HCT116 (cell line): ENCODE results near the gene MAP1LC3B2. TPM values are rescaled to one million over a fixed set of nuclear protein-coding genes. Genes with fewer than 3 reads are reported as not detected.

ENCODE experiments used
- ATAC-seq: fragments of 200-7000 bp; cut with Tn5 transposase; 2 replicates; pipeline ENCODE4 v1.9.1; 2020; ENCODE audit warnings: mild to moderate bottlenecking, moderate library complexity
- BruUV-seq: library from RNA; stranded (reverse); fragments of 400-500 nt; replicated peaks from 2 replicates; lab custom pipeline; 2021; lab: Mats Ljungman, UMichigan
- CTCF ChIA-PET: fragments of 300-600 bp; sonication (Branson Sonifier 250); formaldehyde crosslinking; loops from one replicate; lab custom pipeline; 2021; ENCODE audit warnings: antibody characterized with exemption; lab: Charles Lee
- POLR2A ChIA-PET: fragments of 300-600, 350-600 bp; sonication (Branson Sonifier 250); formaldehyde crosslinking; loops from one replicate; lab custom pipeline; 2021; ENCODE audit warnings: antibody characterized with exemption; lab: Charles Lee
- RAD21 ChIA-PET, 2 experiments: fragments of 300-600 bp; sonication (Branson Sonifier 250); formaldehyde crosslinking; loops; one replicate each; lab custom pipeline; 2023; ENCODE audit warnings: low total read pairs in 2 of 2; ENCODE audit not compliant: uncharacterized antibody in 2 of 2, unreplicated experiment in 2 of 2, low non-redundant PET in 1 of 2; lab: Charles Lee
- DNase-seq: peaks from one replicate; pipeline ENCODE4 v3.0.0-alpha.2; 2010; ENCODE audit warnings: low read depth, low spot score
- H2AFZ ChIP-seq: fragments of 200-600 bp; shearing (Covaris generic), sonication (generic); 2 replicates; pipeline ENCODE4 v1.6.1; 2017; ENCODE audit warnings: low read depth, mixed run types, mixed read lengths, antibody characterized with exemption, low read length; ENCODE audit not compliant: poor library complexity, severe bottlenecking
- H3K27ac ChIP-seq: 2 replicates; pipeline ENCODE4 v1.5.1; 2012; ENCODE audit warnings: low read depth, low read length
- H3K27me3 ChIP-seq: fragments of 200-600 bp; sonication (generic); 2 replicates; pipeline ENCODE4 v1.6.1; 2016; ENCODE audit warnings: mixed run types, low read length, mixed read lengths; ENCODE audit not compliant: insufficient read depth
- H3K36me3 ChIP-seq, 2 experiments: fragments of 200-500 bp in 1 of 2; fragments of 200-600 bp in 1 of 2; sonication (Bioruptor generic) in 1 of 2; sonication (generic) in 1 of 2; 2 replicates each; pipeline versions ENCODE4 v1.5.1 to v1.6.1; 2014 to 2016; ENCODE audit warnings: low read length in 2 of 2, inconsistent platforms in 1 of 2, mixed read lengths in 1 of 2, mixed run types in 1 of 2; ENCODE audit not compliant: insufficient read depth in 2 of 2, control insufficient read depth in 1 of 2
- H3K4me1 ChIP-seq, 2 experiments: fragments of 200-600 bp in 1 of 2; sonication (generic) in 1 of 2; 2 replicates each; pipeline versions ENCODE4 v1.5.1 to v1.6.1; 2012 to 2017; ENCODE audit warnings: low read length in 2 of 2, inconsistent platforms in 1 of 2, mild to moderate bottlenecking in 1 of 2, mixed read lengths in 1 of 2, mixed run types in 1 of 2, moderate library complexity in 1 of 2; ENCODE audit not compliant: insufficient read depth in 2 of 2, control insufficient read depth in 1 of 2
- H3K4me2 ChIP-seq: fragments of 200-600 bp; sonication (generic); 2 replicates; pipeline ENCODE4 v1.6.1; 2017; ENCODE audit warnings: mixed run types, low read length, mixed read lengths
- H3K4me3 ChIP-seq, 2 experiments: fragments of 200-600 bp in 1 of 2; sonication (generic) in 1 of 2; replicated peaks in 1 of 2; 2 replicates each; pipeline ENCODE4 v1.5.1; 2011 to 2016; ENCODE audit warnings: low read length in 2 of 2, control low read depth in 1 of 2, low read depth in 1 of 2, mild to moderate bottlenecking in 1 of 2, mixed read lengths in 1 of 2, mixed run types in 1 of 2
- H3K79me2 ChIP-seq: fragments of 200-600 bp; sonication (generic); 2 replicates; pipeline ENCODE4 v1.6.1; 2017; ENCODE audit warnings: mild to moderate bottlenecking, mixed run types, low read length, moderate library complexity, mixed read lengths; ENCODE audit not compliant: insufficient read depth
- H3K9ac ChIP-seq: fragments of 200-600 bp; sonication (generic); 2 replicates; pipeline ENCODE4 v1.6.1; 2016; ENCODE audit warnings: low read length, mixed read lengths
- H3K9me2 ChIP-seq: fragments of 200-600 bp; sonication (generic), shearing (Covaris generic); 2 replicates; pipeline ENCODE4 v1.6.1; 2017; ENCODE audit warnings: mixed run types, mild to moderate bottlenecking, moderate library complexity; ENCODE audit not compliant: insufficient read depth
- H3K9me3 ChIP-seq, 2 experiments: fragments of 200-500 bp in 1 of 2; fragments of 200-600 bp in 1 of 2; sonication (Bioruptor generic) in 1 of 2; sonication (generic) in 1 of 2; 2 replicates each; pipeline ENCODE4 v1.6.1; 2014 to 2017; ENCODE audit warnings: low read length in 2 of 2, mixed read lengths in 2 of 2, inconsistent platforms in 1 of 2, low read depth in 1 of 2, mild to moderate bottlenecking in 1 of 2, mixed run types in 1 of 2, moderate library complexity in 1 of 2; ENCODE audit not compliant: control insufficient read depth in 1 of 2, insufficient read depth in 1 of 2
- H4K20me1 ChIP-seq: fragments of 200-600 bp; sonication (generic), shearing (Covaris generic); 2 replicates; pipeline ENCODE4 v1.6.1; 2017; ENCODE audit warnings: mixed run types, mild to moderate bottlenecking, moderate library complexity; ENCODE audit not compliant: insufficient read depth
- CBX3 ChIP-seq: IDR thresholded peaks from 2 replicates; pipeline ENCODE4 v1.6.1; 2012; ENCODE audit warnings: low read depth
- CEBPB ChIP-seq: IDR thresholded peaks from 2 replicates; pipeline ENCODE4 v1.6.1; 2012; ENCODE audit warnings: low read depth
- EGR1 ChIP-seq: IDR thresholded peaks from 2 replicates; pipeline ENCODE4 v1.6.1; 2012; ENCODE audit warnings: low read depth
- ELF1 ChIP-seq: IDR thresholded peaks from 2 replicates; pipeline ENCODE4 v1.6.1; 2012; ENCODE audit warnings: low read depth, borderline replicate concordance
- EZH2phosphoT487 ChIP-seq: fragments of 200-600 bp; IDR thresholded peaks from 2 replicates; pipeline ENCODE4 v1.6.1; 2018; ENCODE audit warnings: antibody characterized with exemption, borderline replicate concordance
- FOSL1 ChIP-seq: IDR thresholded peaks from 2 replicates; pipeline ENCODE4 v1.6.1; 2012; ENCODE audit warnings: low read depth
- JUND ChIP-seq: IDR thresholded peaks from 2 replicates; pipeline ENCODE4 v1.6.1; 2012
- POLR2AphosphoS5 ChIP-seq: IDR thresholded peaks from 2 replicates; pipeline ENCODE4 v1.6.1; 2011; ENCODE audit warnings: mild to moderate bottlenecking, low read depth, low read length, moderate library complexity
- RAD21 ChIP-seq: IDR thresholded peaks from 2 replicates; pipeline ENCODE4 v1.6.1; 2012; ENCODE audit warnings: low read depth, mild to moderate bottlenecking
- SIN3A ChIP-seq: IDR thresholded peaks from 2 replicates; pipeline ENCODE4 v1.6.1; 2012; ENCODE audit warnings: low read depth
- SP1 ChIP-seq: IDR thresholded peaks from 2 replicates; pipeline ENCODE4 v1.6.1; 2012; ENCODE audit warnings: low read depth
- TCF7L2 ChIP-seq: IDR thresholded peaks from 2 replicates; pipeline ENCODE4 v1.7.0; 2011; ENCODE audit warnings: borderline replicate concordance, inconsistent platforms; ENCODE audit not compliant: insufficient read depth, insufficient read length; ENCODE audit errors: extremely low read depth
- YY1 ChIP-seq: IDR thresholded peaks from 2 replicates; pipeline ENCODE4 v1.6.1; 2011; ENCODE audit warnings: low read length, low read depth, moderate library complexity, mild to moderate bottlenecking; ENCODE audit not compliant: insufficient replicate concordance; ENCODE audit errors: extremely low read depth
- ZNF274 ChIP-seq: fragments of 200-500 bp; sonication (Bioruptor generic); IDR thresholded peaks from 2 replicates; pipeline ENCODE4 v1.6.1; 2014; ENCODE audit warnings: mild to moderate bottlenecking, low read depth, low read length, inconsistent platforms
- intact Hi-C: fragments of 100-400 bp; cut with micrococcal nuclease; formaldehyde crosslinking; loops from 2 replicates; pipeline ENCODE4 v1.10.0; 2022
- total RNA-seq: library from RNA; stranded (reverse); gene quantifications from one replicate; pipeline ENCODE4 v1.2.1, GENCODE V29; 2021; ENCODE audit not compliant: unreplicated experiment
- TF ChIP-seq, protein P1 (sequence below): IDR thresholded peaks from 2 replicates; pipeline ENCODE4 v1.6.1; 2012

MAP1LC3B2 gene
- total RNA-seq, 1 experiment from 2014 or later, result 4.7 TPM

DNA sequence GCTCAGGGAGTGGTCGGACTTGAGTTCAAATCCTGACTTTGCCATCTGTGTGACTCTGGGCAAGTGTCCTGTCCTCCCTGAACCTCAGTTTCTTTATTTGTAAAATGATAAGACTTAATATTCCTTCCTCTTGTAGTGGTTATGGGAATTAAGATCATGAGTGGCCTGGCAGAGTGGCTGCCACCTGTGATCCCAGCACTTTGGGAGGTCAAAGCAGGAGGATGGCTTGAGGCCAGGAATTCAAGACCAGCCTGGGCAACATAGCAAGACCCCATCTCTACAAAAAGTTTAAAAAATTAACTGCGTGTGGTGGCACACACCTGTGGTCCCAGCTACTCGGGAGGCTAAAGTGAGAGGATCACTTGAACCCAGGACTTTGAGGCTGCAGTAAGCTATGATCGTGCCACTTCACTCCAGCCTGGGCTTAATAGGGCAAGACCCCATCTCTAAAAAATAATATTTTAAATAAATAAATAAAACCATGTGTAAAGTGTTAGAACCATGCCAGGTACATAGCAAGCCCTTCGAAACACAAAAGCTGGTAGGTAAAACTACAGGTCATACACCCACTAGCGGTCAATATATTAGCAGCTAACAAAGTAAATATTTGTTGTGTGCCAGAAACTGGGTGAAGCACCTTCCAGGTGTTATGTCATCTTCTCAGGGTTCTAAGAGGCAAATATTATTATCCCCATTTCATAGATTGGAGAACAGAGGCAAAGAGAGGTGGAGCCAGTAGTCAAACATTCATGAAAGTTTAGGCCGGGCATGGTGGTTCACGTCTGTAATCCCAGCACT, 17.4 kb upstream of the MAP1LC3B2 start (continued):
- no peak for TF ChIP-seq ELF1
- no peak for TF ChIP-seq EGR1

DNA sequence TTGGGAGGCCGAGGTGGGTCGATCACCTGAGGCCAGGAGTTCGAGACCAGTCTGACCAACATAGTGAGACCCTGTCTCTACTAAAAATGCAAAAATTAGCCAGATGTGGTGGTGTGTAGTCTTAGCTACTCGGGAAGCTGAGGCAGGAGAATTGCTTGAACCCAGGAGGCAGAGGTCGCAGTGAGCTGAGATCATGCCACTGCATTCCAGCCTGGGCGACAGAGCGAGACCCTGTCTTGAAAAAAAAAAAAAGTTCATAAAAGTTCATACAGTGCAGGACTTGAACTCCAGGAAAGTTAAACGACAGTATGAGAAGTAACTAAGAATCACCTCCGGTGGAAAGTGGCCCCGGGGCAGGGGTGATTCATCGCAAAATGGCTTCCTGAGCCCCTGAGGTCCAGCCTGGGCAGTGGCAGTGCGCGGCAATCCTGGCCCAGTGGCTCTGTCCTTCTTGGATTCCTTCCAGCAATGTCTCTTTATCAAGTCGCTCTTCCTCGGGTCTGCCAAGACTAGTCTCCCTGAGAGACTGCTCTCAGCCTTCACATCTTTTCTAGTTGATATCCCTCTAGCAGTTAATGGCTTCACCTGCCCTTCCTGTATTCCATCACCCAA, 16.7 kb upstream of the MAP1LC3B2 start:
- Histone ChIP-seq H3K9ac (no peak overlapping the region), H3K4me3 (no peak overlapping the region), H3K4me2 (peak overlapping the region; percentile 36), H3K4me1 (peaks cover 44 to 52% of the 10 kb centered on the region in 2 experiments), H3K9me3 (no peaks in the 10 kb centered on the region), H3K79me2 (no peaks in the 10 kb centered on the region), H3K27ac (peak overlapping the region; percentile 8; the same call in 1 of the 2 replicates), H2AFZ (no peak overlapping the region), H3K27me3 (no peaks in the 10 kb centered on the region), H4K20me1 (no peaks in the 10 kb centered on the region), H3K36me3 (no peaks in the 10 kb centered on the region), H3K9me2 (no peaks in the 10 kb centered on the region)
- RAD21 ChIA-PET, result no interaction called here
- CTCF ChIA-PET, result interaction anchor here (1.3 kb wide), 1 partner anchor 9 kb away, joined by 3 read pairs; no protein-coding TSS in a partner anchor
- peak; percentile 35; the same call in 1 of the 2 replicates for ATAC-seq
- POLR2A ChIA-PET, result no interaction called here
- TF ChIP-seq JUND, result no peak
- TF ChIP-seq SIN3A, result no peak
- TF ChIP-seq, protein P1, sequence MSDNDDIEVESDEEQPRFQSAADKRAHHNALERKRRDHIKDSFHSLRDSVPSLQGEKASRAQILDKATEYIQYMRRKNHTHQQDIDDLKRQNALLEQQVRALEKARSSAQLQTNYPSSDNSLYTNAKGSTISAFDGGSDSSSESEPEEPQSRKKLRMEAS, result no peak
- TF ChIP-seq FOSL1, result peak; percentile 48; the same call in 1 of the 2 replicates
- TF ChIP-seq CBX3, result no peak
- 0 out of 2 replicates have a peak, but pooled peaks have one; percentile 31 for TF ChIP-seq POLR2AphosphoS5
- TF ChIP-seq SP1, result 0 out of 2 replicates have a peak, but pooled peaks have one; percentile 8
- TF ChIP-seq ZNF274, result no peak
- no peak for TF ChIP-seq CEBPB
- 0 out of 2 replicates have a peak, but pooled peaks have one; percentile 3 for TF ChIP-seq RAD21
- no peak for TF ChIP-seq EZH2phosphoT487
- peak; percentile 58 for TF ChIP-seq YY1
- TF ChIP-seq TCF7L2, result no peak
- DNase-seq, result no peak
- intact Hi-C loops, result no loop called here
- no TSS peak for BruUV-seq
